Heart right ventricle (tissue), 16 donors: Measurements from ENCODE around the gene LIN28B. TPM values are rescaled to one million over a fixed set of nuclear protein-coding genes. Genes with fewer than 3 reads are reported as not detected.

Experiments
- ATAC-seq, 8 donors: fragments of 200-7000 bp; cut with Tn5 transposase; one replicate each; pipeline ENCODE4 v1.9.1; 2020; ENCODE audit warnings: mild to moderate bottlenecking in 8 of 8, moderate library complexity in 8 of 8, moderate number of reproducible peaks in 1 of 8
- DNase-seq, 2 donors: peaks; one replicate each; pipeline ENCODE4 v3.0.0-alpha.2; 2020
- H3K27ac ChIP-seq, 10 donors: fragments of 200-600 bp; sonication (generic) in 2 of 10; one replicate each; pipeline versions ENCODE4 v1.5.0 to v1.8.0; 2020 to 2022; ENCODE audit warnings: mild to moderate bottlenecking in 3 of 10
- H3K27me3 ChIP-seq, 7 donors: fragments of 200-600 bp; one replicate each; pipeline ENCODE4 v1.8.0; 2021 to 2022; ENCODE audit warnings: mild to moderate bottlenecking in 2 of 7
- H3K36me3 ChIP-seq, 9 donors: fragments of 200-600 bp; sonication (generic) in 1 of 9; one replicate each; pipeline versions ENCODE4 v1.5.0 to v1.8.0; 2020 to 2022; ENCODE audit warnings: mild to moderate bottlenecking in 2 of 9
- H3K4me1 ChIP-seq, 9 donors: fragments of 200-600 bp; sonication (generic) in 1 of 9; one replicate each; pipeline versions ENCODE4 v1.5.0 to v1.8.0; 2020 to 2022; ENCODE audit warnings: mild to moderate bottlenecking in 4 of 9
- H3K4me3 ChIP-seq, 10 donors: fragments of 200-600 bp; sonication (generic) in 2 of 10; one replicate each; pipeline versions ENCODE4 v1.5.0 to v1.8.0; 2020 to 2022; ENCODE audit warnings: mild to moderate bottlenecking in 7 of 10, moderate library complexity in 2 of 10
- H3K9me3 ChIP-seq, 11 donors: fragments of 200-600 bp in 10 of 11; sonication (generic) in 2 of 11; one replicate each; pipeline versions ENCODE4 v1.5.0 to v1.8.0; 2013 to 2022; ENCODE audit warnings: mild to moderate bottlenecking in 2 of 11, control low read depth in 1 of 11, moderate library complexity in 1 of 11
- WGBS, 2 donors: extraction: QIAGEN DNeasy Blood & Tissue Kit; methylation state at CpG; one replicate each; pipeline ENCODE4 v1.1.7; 2013; ENCODE audit warnings: inconsistent platforms in 1 of 2; 5-methylcytosine and 5-hydroxymethylcytosine counted together
- intact Hi-C, 10 donors: fragments of 100-400 bp; cut with DNase I; formaldehyde crosslinking; loops; one replicate each; pipeline versions ENCODE4 v1.11.1 to v1.14.2; 2022
- long read RNA-seq, 3 donors: library from polyadenylated mRNA; unstranded; transcript quantifications; one replicate each; pipeline ENCODE4 v2.0.0, GENCODE V29; 2020 to 2021
- polyA plus RNA-seq, 2 donors: library from polyadenylated mRNA; stranded (reverse); fragments of 200-250 nt; gene quantifications; one replicate each; pipeline ENCODE4 v1.2.3, GENCODE V29; 2013
- total RNA-seq, 10 donors: library from RNA; stranded (reverse); fragmentation: NEBNext Ultra II Directional in 3 of 10; extraction: Animal tissue kit (Norgen Biotek cat#: 25700) in 3 of 10; gene quantifications; one replicate each; pipeline versions ENCODE4 v1.2.1 to v1.2.4, GENCODE V29; 2021 to 2023
- TF ChIP-seq, protein P1 (sequence below), 9 donors: fragments of 200-600 bp; sonication (generic) in 2 of 9; IDR thresholded peaks; one replicate each; pipeline versions ENCODE4 v1.5.0 to v1.8.0; 2021 to 2022; ENCODE audit warnings: antibody characterized with exemption in 9 of 9, mild to moderate bottlenecking in 5 of 9, moderate library complexity in 1 of 9
- donor health status: Arrhythmogenic right ventricular cardiomyopathy.
- donor health status: ischemic (EF 13 %, LVEDD 7.1; RV severe dilation, severe dysfunction).
- donor health status: healthy with polysubstance abuse.
- donor health status: DM: no; HTN: yes; CAD: no.
- donor health status: DM: no; HTN: no; CAD: no.
- donor health status: ischemic (EF 25% LVEDD 6.9; RV normal size, moderate dysfunction).
- donor health status: ischemic (EF 25% LVEDD 5.7; RV mildly dilated, moderate dysfunction).
- donor health status: healthy.
- donor health status: DM: yes; HTN: yes; CAD: no.
- donor health status: Ischemic cardiomyopathy.
- donor health status: ischemic (EF 35%, LVEDD 5.7; RV mildly dilated, moderate dysfunction).
- donor health status: nonischemic (EF 11% LVEDD 7.7; RV severe dilation, severe dysfunction).
- donor health status: DM: yes; HTN: yes; CAD: no.
- donor health status: PGD.
- donor health status: ischemic (EF 29% LVEDD 5.4; RV normal size, mild dysfunction).
- donor health status: nonischemic (EF 23%, LVEDD 6.1; RV moderate dilation, normal function).

Gene LIN28B, protein sequence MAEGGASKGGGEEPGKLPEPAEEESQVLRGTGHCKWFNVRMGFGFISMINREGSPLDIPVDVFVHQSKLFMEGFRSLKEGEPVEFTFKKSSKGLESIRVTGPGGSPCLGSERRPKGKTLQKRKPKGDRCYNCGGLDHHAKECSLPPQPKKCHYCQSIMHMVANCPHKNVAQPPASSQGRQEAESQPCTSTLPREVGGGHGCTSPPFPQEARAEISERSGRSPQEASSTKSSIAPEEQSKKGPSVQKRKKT
- total RNA-seq (not detected), polyA plus RNA-seq (not detected)
- long read RNA-seq, donor 1, result 0 reads
- long read RNA-seq, donor 2, result 0 reads
- long read RNA-seq, donor 3, result 0 reads

GRCh38 chr6:104956731-104957294, at the start of gene LIN28B:
Gene LIN28B (plus strand): TSS chr6:104957107. CDS start chr6:104957251, 144 bp downstream.
- Histone ChIP-seq H3K27me3 (peaks cover 21 to 100% (median 98%) of the 10 kb centered on the region in 7 donors), H3K27ac (no peak within 1 kb of the TSS)

DNA sequence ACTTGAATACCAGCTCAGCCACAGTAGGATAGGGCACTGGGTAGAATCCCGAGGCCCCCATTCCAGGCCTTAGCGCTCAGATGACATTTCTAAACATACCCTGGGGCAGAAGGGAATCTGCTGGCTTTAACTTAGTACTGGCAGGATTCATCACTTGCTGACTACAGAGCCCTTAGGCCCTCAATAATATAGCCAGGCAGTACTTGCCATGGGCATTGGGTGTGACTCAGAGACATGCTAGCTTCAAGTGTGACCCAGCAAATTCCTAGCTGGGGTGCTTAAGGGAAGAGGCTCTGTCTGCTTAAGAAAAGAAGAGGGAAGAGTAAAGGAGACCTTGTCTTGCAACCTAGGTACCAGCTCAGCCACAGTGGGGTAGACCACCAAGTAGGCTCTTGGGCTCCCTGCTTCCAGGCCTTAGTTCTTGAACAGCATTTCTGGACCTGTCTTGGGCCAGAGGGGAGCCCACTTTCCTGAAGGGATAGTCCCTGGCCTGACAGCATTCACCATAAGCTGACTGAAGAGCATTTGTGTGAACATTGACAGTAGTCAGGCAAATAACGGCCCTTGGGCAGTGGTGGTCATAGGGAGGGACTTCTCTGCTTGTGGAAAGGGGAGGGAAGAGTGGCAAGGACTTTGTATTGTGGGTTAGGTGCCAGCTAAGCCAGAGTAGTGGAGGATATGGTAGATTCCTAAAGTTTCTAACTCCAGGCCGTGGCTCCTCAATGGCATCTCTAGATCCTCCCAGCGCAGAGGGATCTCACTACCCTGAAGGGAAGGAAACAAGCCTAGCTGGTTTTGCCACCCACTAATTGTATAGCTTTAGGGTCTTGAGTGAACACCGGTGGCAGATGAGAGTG, 48.6 kb upstream of the LIN28B start:
- DNase-seq (no peak), ATAC-seq (no peak)
- Histone ChIP-seq H3K27ac (no peak overlapping the region), H3K4me1 (no peaks in the 10 kb centered on the region), H3K4me3 (no peak overlapping the region), H3K9me3 (peaks cover 0 to 18% (median 6%) of the 10 kb centered on the region in 11 donors), H3K27me3 (peaks cover 0 to 5% (median 0%) of the 10 kb centered on the region in 7 donors), H3K36me3 (no peaks in the 10 kb centered on the region)
- intact Hi-C loops, result no loop called here
- 85 to 90% methylated on average over 6 of the region's 6 CpGs for WGBS, 2 donors
- TF ChIP-seq, protein P1, sequence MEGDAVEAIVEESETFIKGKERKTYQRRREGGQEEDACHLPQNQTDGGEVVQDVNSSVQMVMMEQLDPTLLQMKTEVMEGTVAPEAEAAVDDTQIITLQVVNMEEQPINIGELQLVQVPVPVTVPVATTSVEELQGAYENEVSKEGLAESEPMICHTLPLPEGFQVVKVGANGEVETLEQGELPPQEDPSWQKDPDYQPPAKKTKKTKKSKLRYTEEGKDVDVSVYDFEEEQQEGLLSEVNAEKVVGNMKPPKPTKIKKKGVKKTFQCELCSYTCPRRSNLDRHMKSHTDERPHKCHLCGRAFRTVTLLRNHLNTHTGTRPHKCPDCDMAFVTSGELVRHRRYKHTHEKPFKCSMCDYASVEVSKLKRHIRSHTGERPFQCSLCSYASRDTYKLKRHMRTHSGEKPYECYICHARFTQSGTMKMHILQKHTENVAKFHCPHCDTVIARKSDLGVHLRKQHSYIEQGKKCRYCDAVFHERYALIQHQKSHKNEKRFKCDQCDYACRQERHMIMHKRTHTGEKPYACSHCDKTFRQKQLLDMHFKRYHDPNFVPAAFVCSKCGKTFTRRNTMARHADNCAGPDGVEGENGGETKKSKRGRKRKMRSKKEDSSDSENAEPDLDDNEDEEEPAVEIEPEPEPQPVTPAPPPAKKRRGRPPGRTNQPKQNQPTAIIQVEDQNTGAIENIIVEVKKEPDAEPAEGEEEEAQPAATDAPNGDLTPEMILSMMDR (IDR thresholded peaks at IDR 0.05), result no peak

More at GRCh38 chr6:104956731-104957294, at the start of gene LIN28B:
- ATAC-seq (no peak), DNase-seq (no peak)
- H3K4me1 ChIP-seq, result peaks cover 0 to 10% (median 4%) of the 10 kb centered on the region in 9 donors
- no peaks in the 10 kb centered on the region for H3K9me3 ChIP-seq
- no peaks in the 10 kb centered on the region for H3K36me3 ChIP-seq
- no peak within 1 kb of the TSS for H3K4me3 ChIP-seq
- TF ChIP-seq, protein P1 (IDR thresholded peaks at IDR 0.05), result no peak
- intact Hi-C loops, result no loop called here
- 7 to 8% methylated on average over 15 of the region's 15 CpGs for WGBS, 2 donors

GRCh38 chr6:104908888-104909525, 47.9 kb upstream of the LIN28B start:
- WGBS, 2 donors, result 83 to 90% methylated on average over 2 of the region's 2 CpGs
- intact Hi-C loops, result no loop called here
- TF ChIP-seq, protein P1 (IDR thresholded peaks at IDR 0.05), result no peak
- Histone ChIP-seq H3K4me1 (no peaks in the 10 kb centered on the region), H3K27ac (no peak overlapping the region), H3K36me3 (no peaks in the 10 kb centered on the region), H3K9me3 (peaks cover 0 to 14% (median 4%) of the 10 kb centered on the region in 11 donors), H3K27me3 (peaks cover 0 to 5% (median 0%) of the 10 kb centered on the region in 7 donors), H3K4me3 (no peak overlapping the region)
- ATAC-seq (no peak), DNase-seq (no peak)

DNA sequence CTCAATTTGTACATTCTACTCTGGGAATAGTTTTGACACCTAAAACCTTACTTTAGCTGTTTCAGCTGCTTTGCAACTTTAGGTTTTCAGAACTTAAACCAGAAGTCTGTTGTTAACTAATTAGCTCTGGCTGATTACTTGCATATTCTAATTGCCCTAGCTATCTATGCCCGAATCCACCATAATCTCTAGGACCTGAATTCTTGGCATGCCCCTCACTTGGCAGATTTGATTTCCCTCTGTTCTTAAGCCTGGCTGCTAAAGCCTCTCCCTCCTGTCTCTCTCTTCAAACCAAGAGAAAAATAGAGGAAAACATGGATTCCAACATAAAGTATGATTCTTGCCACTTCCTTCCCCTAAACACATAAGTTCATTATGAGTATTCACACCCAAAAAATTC, 35.0 kb upstream of the LIN28B start:
- no peak overlapping the region for H3K27ac ChIP-seq
- H3K9me3 ChIP-seq, result peaks cover 0 to 14% (median 0%) of the 10 kb centered on the region in 11 donors
- H3K4me3 ChIP-seq, result no peak overlapping the region
- ATAC-seq (no peak), DNase-seq (no peak)
- H3K27me3 ChIP-seq, result peaks cover 0 to 39% (median 8%) of the 10 kb centered on the region in 7 donors
- TF ChIP-seq, protein P1 (IDR thresholded peaks at IDR 0.05), result no peak
- H3K36me3 ChIP-seq, result no peaks in the 10 kb centered on the region
- no peaks in the 10 kb centered on the region for H3K4me1 ChIP-seq
- WGBS, 2 donors, result 21 to 23% methylated on average over 1 of the region's 1 CpG
- intact Hi-C loops, result no loop called here
